GM19351 (cell line): ENCODE data around the gene MRM2.

Source experiments
- ATAC-seq: cut with Tn5 transposase; IDR thresholded peaks from one replicate; pipeline ENCODE4 v1.9.1; 2021; ENCODE audit warnings: mild to moderate bottlenecking, moderate library complexity; ENCODE audit not compliant: unreplicated experiment

The MRM2 gene

GRCh38 chr7:2208712-2209111, 33.3 kb downstream of the MRM2 start:
- no peak for ATAC-seq

- no peak for ATAC-seq
Measured at GRCh38 chr7:2205036-2205780, 36.8 kb downstream of the MRM2 start.

GRCh38 chr7:2204446-2204845, 37.6 kb downstream of the MRM2 start:
- no peak for ATAC-seq

- peak; percentile 69 for ATAC-seq
Measured at GRCh38 chr7:2203766-2204300, 38.2 kb downstream of the MRM2 start.

- no peak for ATAC-seq
Measured at GRCh38 chr7:2202901-2203765, 38.9 kb downstream of the MRM2 start.

GRCh38 chr7:2202361-2202761, 39.6 kb downstream of the MRM2 start:
- ATAC-seq = no peak

- no peak for ATAC-seq
Measured at GRCh38 chr7:2201686-2202360, 40.2 kb downstream of the MRM2 start.

GRCh38 chr7:2201128-2201527, 40.9 kb downstream of the MRM2 start:
- no peak for ATAC-seq

- ATAC-seq = no peak
Measured at GRCh38 chr7:2200584-2200980, 41.4 kb downstream of the MRM2 start.

GRCh38 chr7:2199956-2200583, 41.9 kb downstream of the MRM2 start:
- ATAC-seq = no peak

- ATAC-seq = no peak
Measured at GRCh38 chr7:2199528-2199927, 42.5 kb downstream of the MRM2 start.

GRCh38 chr7:2198760-2199159, 43.2 kb downstream of the MRM2 start:
- ATAC-seq = no peak

GRCh38 chr7:2198206-2198605, 43.8 kb downstream of the MRM2 start:
- no peak for ATAC-seq

- ATAC-seq = no peak
Measured at GRCh38 chr7:2197436-2198155, 44.4 kb downstream of the MRM2 start.

GRCh38 chr7:2196381-2197378, 45.3 kb downstream of the MRM2 start:
- no peak for ATAC-seq

GRCh38 chr7:2195400-2196246, 46.4 kb downstream of the MRM2 start:
- no peak for ATAC-seq

- no peak for ATAC-seq
Measured at GRCh38 chr7:2193575-2194305, 48.3 kb downstream of the MRM2 start.
